Measurements from ENCODE around the gene EXOC4.

The EXOC4 gene

GRCh38 chr7:133298080-133298479, 45.2 kb downstream of the EXOC4 start:
- H3K4me3 ChIP-seq (ENCODE audit: low read length): no peak overlapping the region
- no peak for TF ChIP-seq CTCF (IDR thresholded peaks at IDR 0.05; ENCODE audit: insufficient read depth, low read depth, low read length, missing control alignments)
- no peak for DNase-seq (ENCODE audit: low read depth)

GRCh38 chr7:133299676-133300075, 46.8 kb downstream of the EXOC4 start:
- TF ChIP-seq CTCF (IDR thresholded peaks at IDR 0.05; ENCODE audit: insufficient read depth, low read depth, low read length, missing control alignments): no peak
- H3K4me3 ChIP-seq (ENCODE audit: low read length): no peak overlapping the region
- DNase-seq (ENCODE audit: low read depth): no peak

- no peak for TF ChIP-seq CTCF (IDR thresholded peaks at IDR 0.05; ENCODE audit: insufficient read depth, low read depth, low read length, missing control alignments)
- H3K4me3 ChIP-seq (ENCODE audit: low read length): no peak overlapping the region
- DNase-seq (ENCODE audit: low read depth): no peak
These were observed 47.2 kb downstream of the EXOC4 start for GRCh38 chr7:133300088-133300487.

GRCh38 chr7:133300811-133301210, 47.9 kb downstream of the EXOC4 start:
- DNase-seq (ENCODE audit: low read depth): no peak

GRCh38 chr7:133301444-133301843, 48.6 kb downstream of the EXOC4 start:
- no peak overlapping the region for H3K4me3 ChIP-seq (ENCODE audit: low read length)
- no peak for DNase-seq (ENCODE audit: low read depth)
- no peak for TF ChIP-seq CTCF (IDR thresholded peaks at IDR 0.05; ENCODE audit: insufficient read depth, low read depth, low read length, missing control alignments)

More at GRCh38 chr7:133300811-133301210, 47.9 kb downstream of the EXOC4 start:
- TF ChIP-seq CTCF (IDR thresholded peaks at IDR 0.05; ENCODE audit: insufficient read depth, low read depth, low read length, missing control alignments): no peak
- no peak overlapping the region for H3K4me3 ChIP-seq (ENCODE audit: low read length)

GRCh38 chr7:133303372-133303771, 50.5 kb downstream of the EXOC4 start:
- DNase-seq (ENCODE audit: low read depth): no peak
- no peak overlapping the region for H3K4me3 ChIP-seq (ENCODE audit: low read length)

More at GRCh38 chr7:133303372-133303771, 50.5 kb downstream of the EXOC4 start:
- no peak for TF ChIP-seq CTCF (IDR thresholded peaks at IDR 0.05; ENCODE audit: insufficient read depth, low read depth, low read length, missing control alignments)
